ENCODE results near the gene SPSB4.

SPSB4 gene

GRCh38 chr3:141191097-141191749 is 140.1 kb downstream of the SPSB4 start:
- Histone ChIP-seq H3K9ac (no peak overlapping the region), H3K36me3 (ENCODE audit: insufficient read depth) (no peaks in the 10 kb centered on the region), H3K4me3 (IDR thresholded peaks at IDR 0.05; ENCODE audit: insufficient read depth, low read depth, low read length) (no peak overlapping the region), H3K27me3 (ENCODE audit: insufficient read depth, low read depth) (no peaks in the 10 kb centered on the region), H3K79me2 (ENCODE audit: insufficient read depth, low read depth) (no peaks in the 10 kb centered on the region), H3K4me1 (ENCODE audit: low read depth, poor library complexity, severe bottlenecking) (peaks cover 3% of the 10 kb centered on the region), H2AFZ (ENCODE audit: low read depth) (no peak overlapping the region), H3K4me2 (no peak overlapping the region), H3K27ac (no peak overlapping the region), H4K20me1 (ENCODE audit: insufficient read depth) (no peaks in the 10 kb centered on the region)
- TF ChIP-seq CTCF (conservative IDR thresholded peaks at IDR 0.05; ENCODE audit: low read depth, low read length), result no peak

GRCh38 chr3:141192345-141192744 is 141.2 kb downstream of the SPSB4 start:
- peaks cover 3% of the 10 kb centered on the region for H3K4me1 ChIP-seq (ENCODE audit: low read depth, poor library complexity, severe bottlenecking)
- H3K4me2 ChIP-seq, result peak overlapping the region; percentile 31
- no peaks in the 10 kb centered on the region for H4K20me1 ChIP-seq (ENCODE audit: insufficient read depth)
- no peak overlapping the region for H3K9ac ChIP-seq
- no peak overlapping the region for H3K27ac ChIP-seq
- H3K36me3 ChIP-seq (ENCODE audit: insufficient read depth), result no peaks in the 10 kb centered on the region
- peak; percentile 99 for TF ChIP-seq CTCF (conservative IDR thresholded peaks at IDR 0.05; ENCODE audit: low read depth, low read length)
- no peaks in the 10 kb centered on the region for H3K27me3 ChIP-seq (ENCODE audit: insufficient read depth, low read depth)
- peak overlapping the region; percentile 39; the same call in 1 of the 2 replicates for H2AFZ ChIP-seq (ENCODE audit: low read depth)
- H3K4me3 ChIP-seq (IDR thresholded peaks at IDR 0.05; ENCODE audit: insufficient read depth, low read depth, low read length), result no peak overlapping the region
- H3K79me2 ChIP-seq (ENCODE audit: insufficient read depth, low read depth), result no peaks in the 10 kb centered on the region

- H2AFZ ChIP-seq (ENCODE audit: low read depth), result no peak overlapping the region
Measured at GRCh38 chr3:141193066-141193830, 142.1 kb downstream of the SPSB4 start.

More at GRCh38 chr3:141193066-141193830, 142.1 kb downstream of the SPSB4 start:
- no peak overlapping the region for H3K27ac ChIP-seq
- no peaks in the 10 kb centered on the region for H3K27me3 ChIP-seq (ENCODE audit: insufficient read depth, low read depth)
- H3K4me3 ChIP-seq (IDR thresholded peaks at IDR 0.05; ENCODE audit: insufficient read depth, low read depth, low read length), result no peak overlapping the region
- TF ChIP-seq CTCF (conservative IDR thresholded peaks at IDR 0.05; ENCODE audit: low read depth, low read length), result no peak
- H3K36me3 ChIP-seq (ENCODE audit: insufficient read depth), result no peaks in the 10 kb centered on the region
- H3K4me1 ChIP-seq (ENCODE audit: low read depth, poor library complexity, severe bottlenecking), result peaks cover 3% of the 10 kb centered on the region
- H3K9ac ChIP-seq, result no peak overlapping the region
- no peak overlapping the region for H3K4me2 ChIP-seq
- no peaks in the 10 kb centered on the region for H3K79me2 ChIP-seq (ENCODE audit: insufficient read depth, low read depth)
- no peaks in the 10 kb centered on the region for H4K20me1 ChIP-seq (ENCODE audit: insufficient read depth)
